ENCODE results near the gene ATP10B. TPM values are rescaled to one million over a fixed set of nuclear protein-coding genes. Genes with fewer than 3 reads are reported as not detected.

Gene ATP10B
- total RNA-seq, 1 donor from 2014 or later: not detected

DNA sequence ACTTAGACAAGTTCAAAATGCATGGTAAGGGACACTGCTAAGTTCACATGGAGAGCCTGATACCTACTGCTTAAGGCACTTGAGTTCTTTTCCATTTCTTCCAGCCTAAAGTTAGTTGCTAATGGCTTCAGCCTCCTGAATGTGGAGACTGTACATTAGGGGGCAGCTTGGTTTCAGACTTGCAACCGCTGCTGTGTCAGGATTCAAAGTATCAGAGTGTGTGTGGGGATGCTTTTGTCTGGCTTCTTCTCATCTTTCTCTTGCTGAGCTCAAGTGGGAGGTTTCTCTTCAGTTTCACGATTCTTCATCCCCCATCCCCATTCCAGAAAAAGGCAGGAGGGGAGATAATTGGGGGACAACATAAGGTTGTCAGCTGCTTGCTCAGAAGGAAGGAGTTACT is 49.4 kb downstream of the ATP10B start:
- TF ChIP-seq, protein P1, sequence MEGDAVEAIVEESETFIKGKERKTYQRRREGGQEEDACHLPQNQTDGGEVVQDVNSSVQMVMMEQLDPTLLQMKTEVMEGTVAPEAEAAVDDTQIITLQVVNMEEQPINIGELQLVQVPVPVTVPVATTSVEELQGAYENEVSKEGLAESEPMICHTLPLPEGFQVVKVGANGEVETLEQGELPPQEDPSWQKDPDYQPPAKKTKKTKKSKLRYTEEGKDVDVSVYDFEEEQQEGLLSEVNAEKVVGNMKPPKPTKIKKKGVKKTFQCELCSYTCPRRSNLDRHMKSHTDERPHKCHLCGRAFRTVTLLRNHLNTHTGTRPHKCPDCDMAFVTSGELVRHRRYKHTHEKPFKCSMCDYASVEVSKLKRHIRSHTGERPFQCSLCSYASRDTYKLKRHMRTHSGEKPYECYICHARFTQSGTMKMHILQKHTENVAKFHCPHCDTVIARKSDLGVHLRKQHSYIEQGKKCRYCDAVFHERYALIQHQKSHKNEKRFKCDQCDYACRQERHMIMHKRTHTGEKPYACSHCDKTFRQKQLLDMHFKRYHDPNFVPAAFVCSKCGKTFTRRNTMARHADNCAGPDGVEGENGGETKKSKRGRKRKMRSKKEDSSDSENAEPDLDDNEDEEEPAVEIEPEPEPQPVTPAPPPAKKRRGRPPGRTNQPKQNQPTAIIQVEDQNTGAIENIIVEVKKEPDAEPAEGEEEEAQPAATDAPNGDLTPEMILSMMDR (IDR thresholded peaks at IDR 0.05): peak; percentile 16
- Histone ChIP-seq H3K4me3 (no peak overlapping the region), H3K27ac (no peak overlapping the region), H3K36me3 (no peaks in the 10 kb centered on the region), H3K9me3 (no peaks in the 10 kb centered on the region), H3K27me3 (no peaks in the 10 kb centered on the region), H3K4me1 (peaks cover 4% of the 10 kb centered on the region)
- ATAC-seq (peak; percentile 37), DNase-seq (no peak)
- intact Hi-C loops (cut with DNase I): no loop called here

DNA sequence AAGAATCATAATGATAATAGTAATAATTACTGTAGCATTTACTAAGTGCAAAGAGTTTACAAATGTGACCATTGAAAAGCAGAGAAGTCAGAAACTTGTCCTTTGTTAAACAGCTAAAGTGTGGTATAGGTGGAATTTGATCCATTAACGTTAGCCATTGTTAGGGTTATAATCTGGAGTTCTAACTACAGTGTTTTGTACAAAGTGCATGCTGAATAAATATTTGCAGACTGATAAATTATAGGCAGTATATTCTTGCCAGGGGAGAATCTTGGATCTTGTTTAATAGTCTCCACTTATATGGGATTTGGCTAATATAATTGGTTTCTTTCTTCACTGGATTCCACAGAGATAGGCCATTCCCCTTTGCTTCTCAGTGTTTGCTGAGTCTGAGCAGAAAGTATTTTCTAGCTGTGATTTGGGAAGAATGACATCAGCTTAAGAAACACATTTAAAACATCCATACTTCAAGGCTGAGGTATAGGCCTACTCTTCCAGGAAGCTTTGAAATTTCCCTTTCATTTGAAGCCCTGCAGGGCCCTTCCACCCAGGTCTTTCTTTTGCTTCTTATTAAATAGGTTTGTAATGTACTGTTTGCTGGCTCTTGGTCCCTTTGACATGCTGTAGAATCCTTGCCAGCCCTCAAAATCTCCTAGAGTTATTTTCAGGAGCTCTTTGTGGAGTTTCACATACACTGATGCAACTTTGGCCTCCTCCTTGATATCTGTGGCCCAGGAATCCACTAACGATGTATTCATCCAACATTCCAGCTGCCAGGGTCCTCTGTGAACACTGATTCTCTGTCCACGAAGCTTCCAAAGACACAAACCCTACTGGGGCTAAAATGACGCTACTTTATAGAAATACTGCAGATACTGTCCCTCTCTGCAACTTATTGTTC is 51.4 kb downstream of the ATP10B start:
- DNase-seq: no peak
- no peak overlapping the region for H3K4me3 ChIP-seq
- TF ChIP-seq, protein P1 (IDR thresholded peaks at IDR 0.05): no peak
- H3K4me1 ChIP-seq: peaks cover 4% of the 10 kb centered on the region
- no peak for ATAC-seq
- no peaks in the 10 kb centered on the region for H3K27me3 ChIP-seq
- no peaks in the 10 kb centered on the region for H3K36me3 ChIP-seq
- intact Hi-C loops (cut with DNase I): no loop called here
- no peaks in the 10 kb centered on the region for H3K9me3 ChIP-seq
- H3K27ac ChIP-seq: no peak overlapping the region

DNA sequence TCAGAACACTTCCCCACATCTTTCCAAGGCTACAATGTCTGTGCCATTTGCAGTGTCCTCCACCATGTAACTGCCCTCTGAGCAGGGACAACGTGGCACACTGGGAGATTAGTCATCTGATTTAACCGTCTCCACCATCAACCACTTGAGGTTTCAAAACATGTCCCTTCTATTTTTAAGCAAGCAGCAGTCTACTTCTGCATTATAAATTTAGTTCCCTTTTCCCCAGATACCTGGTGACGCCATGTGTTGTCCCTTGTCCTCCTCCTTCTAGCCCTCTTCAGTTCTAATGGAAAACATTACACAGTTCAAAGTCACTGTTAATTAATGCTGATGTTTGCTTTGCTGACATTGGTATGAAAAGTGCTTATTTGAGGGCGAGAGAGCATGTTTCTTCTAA is 52.8 kb downstream of the ATP10B start:
- Histone ChIP-seq H3K9me3 (no peaks in the 10 kb centered on the region), H3K27ac (no peak overlapping the region), H3K4me3 (no peak overlapping the region), H3K27me3 (no peaks in the 10 kb centered on the region), H3K4me1 (peaks cover 4% of the 10 kb centered on the region), H3K36me3 (no peaks in the 10 kb centered on the region)
- no peak for DNase-seq
- intact Hi-C loops (cut with DNase I): no loop called here
- peak; percentile 85 for ATAC-seq
- TF ChIP-seq, protein P1 (IDR thresholded peaks at IDR 0.05): no peak

DNA sequence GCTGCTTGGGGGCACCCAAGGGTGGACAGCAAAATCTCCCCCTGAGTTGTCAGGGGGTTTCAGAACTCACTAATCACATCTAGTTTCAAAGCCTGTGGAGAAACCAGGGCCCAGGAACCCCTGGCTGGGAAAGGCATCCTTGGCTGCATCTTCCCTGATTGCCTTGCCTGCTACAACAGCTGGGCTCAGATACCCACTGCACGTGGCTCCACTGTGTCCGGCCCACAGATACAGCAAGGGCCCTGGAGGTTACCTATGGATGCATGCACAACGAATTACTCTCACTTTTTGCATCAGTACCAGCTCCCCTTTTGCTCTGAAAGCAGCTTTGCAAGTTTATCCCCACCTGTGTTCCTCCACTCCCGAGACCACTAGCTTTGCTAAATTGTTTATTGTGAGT is 55.0 kb downstream of the ATP10B start:
- DNase-seq (no peak), ATAC-seq (no peak)
- Histone ChIP-seq H3K27me3 (no peaks in the 10 kb centered on the region), H3K36me3 (no peaks in the 10 kb centered on the region), H3K9me3 (no peaks in the 10 kb centered on the region), H3K27ac (no peak overlapping the region), H3K4me1 (peaks cover 4% of the 10 kb centered on the region), H3K4me3 (no peak overlapping the region)
- intact Hi-C loops (cut with DNase I): no loop called here
- TF ChIP-seq, protein P1 (IDR thresholded peaks at IDR 0.05): no peak

DNA sequence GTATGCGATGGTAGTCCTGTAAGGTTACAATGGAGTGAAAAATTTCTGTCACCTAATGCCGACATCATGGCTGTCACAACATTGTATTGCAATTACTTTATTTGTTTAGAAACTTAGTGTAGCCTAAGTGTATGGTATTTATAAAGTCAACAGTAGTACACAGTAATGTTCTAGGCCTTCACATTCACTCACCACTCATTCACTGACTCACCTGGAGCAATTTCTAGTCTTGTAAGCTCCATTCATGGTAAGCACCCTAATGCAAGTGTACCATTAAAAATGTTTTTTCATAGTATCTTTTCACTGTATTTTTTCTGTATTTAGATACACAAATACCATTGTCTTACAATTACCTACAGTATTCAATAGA is 58.5 kb downstream of the ATP10B start:
- no peaks in the 10 kb centered on the region for H3K36me3 ChIP-seq
- intact Hi-C loops (cut with DNase I): no loop called here
- no peaks in the 10 kb centered on the region for H3K4me1 ChIP-seq
- H3K9me3 ChIP-seq: no peaks in the 10 kb centered on the region
- no peaks in the 10 kb centered on the region for H3K27me3 ChIP-seq
- no peak overlapping the region for H3K27ac ChIP-seq
- DNase-seq (no peak), ATAC-seq (peak; percentile 34)
- TF ChIP-seq, protein P1 (IDR thresholded peaks at IDR 0.05): no peak
- no peak overlapping the region for H3K4me3 ChIP-seq

All from upper lobe of right lung (tissue), 1 donor.